Peyer's patch (tissue), 4 donors: ENCODE measurements around the gene KCNG1.

Experiments used
- POLR2A ChIP-seq, 2 donors: fragments of 450-650 bp; IDR thresholded peaks; one replicate each; pipeline ENCODE4 v1.5.1; 2017; ENCODE audit warnings: antibody characterized with exemption in 2 of 2, mild to moderate bottlenecking in 2 of 2, moderate library complexity in 2 of 2
- TF ChIP-seq, protein P1 (sequence below), 6 experiments: fragments of 450-650 bp in 4 of 6; fragments of 200-600 bp in 2 of 6; sonication (generic) in 1 of 6; IDR thresholded peaks; one replicate each; pipeline ENCODE4 v1.5.1; 2017 to 2019; ENCODE audit warnings: antibody characterized with exemption in 6 of 6, mild to moderate bottlenecking in 3 of 6, moderate library complexity in 1 of 6

DNA sequence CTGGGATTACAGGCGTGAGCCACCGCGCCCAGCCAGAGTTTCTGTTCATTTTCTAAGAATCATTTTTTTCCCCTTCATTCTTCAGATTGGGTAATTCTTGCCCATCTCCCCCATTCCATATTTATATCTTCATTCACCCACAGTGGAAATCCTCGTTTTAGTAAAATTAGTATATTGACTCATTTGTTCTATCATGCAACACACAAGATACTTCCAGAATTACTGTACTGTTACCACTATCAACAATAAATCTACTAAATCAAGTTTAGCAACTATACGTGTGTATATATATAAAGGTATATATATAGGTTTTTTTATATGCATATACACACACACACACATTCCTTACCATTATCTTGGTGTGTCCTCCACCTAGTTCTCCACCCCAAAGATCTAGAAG lies 41.2 kb upstream of the KCNG1 start:
- TF ChIP-seq, protein P1, sequence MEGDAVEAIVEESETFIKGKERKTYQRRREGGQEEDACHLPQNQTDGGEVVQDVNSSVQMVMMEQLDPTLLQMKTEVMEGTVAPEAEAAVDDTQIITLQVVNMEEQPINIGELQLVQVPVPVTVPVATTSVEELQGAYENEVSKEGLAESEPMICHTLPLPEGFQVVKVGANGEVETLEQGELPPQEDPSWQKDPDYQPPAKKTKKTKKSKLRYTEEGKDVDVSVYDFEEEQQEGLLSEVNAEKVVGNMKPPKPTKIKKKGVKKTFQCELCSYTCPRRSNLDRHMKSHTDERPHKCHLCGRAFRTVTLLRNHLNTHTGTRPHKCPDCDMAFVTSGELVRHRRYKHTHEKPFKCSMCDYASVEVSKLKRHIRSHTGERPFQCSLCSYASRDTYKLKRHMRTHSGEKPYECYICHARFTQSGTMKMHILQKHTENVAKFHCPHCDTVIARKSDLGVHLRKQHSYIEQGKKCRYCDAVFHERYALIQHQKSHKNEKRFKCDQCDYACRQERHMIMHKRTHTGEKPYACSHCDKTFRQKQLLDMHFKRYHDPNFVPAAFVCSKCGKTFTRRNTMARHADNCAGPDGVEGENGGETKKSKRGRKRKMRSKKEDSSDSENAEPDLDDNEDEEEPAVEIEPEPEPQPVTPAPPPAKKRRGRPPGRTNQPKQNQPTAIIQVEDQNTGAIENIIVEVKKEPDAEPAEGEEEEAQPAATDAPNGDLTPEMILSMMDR (IDR thresholded peaks at IDR 0.05) = no peak
- TF ChIP-seq POLR2A (IDR thresholded peaks at IDR 0.05) = no peak
